Sigmoid colon (tissue), 7 donors: Measurements from ENCODE around the gene RSBN1L. TPM values are rescaled to one million over a fixed set of nuclear protein-coding genes. Genes with fewer than 3 reads are reported as not detected.
"Not testable (repeated sequence)": the region's sequence is repeated elsewhere in the genome, so short reads cannot be mapped to it uniquely, and the experiment has no call there.

Experiments
- DNase-seq: peaks from one replicate; pipeline ENCODE4 v3.0.0-alpha.2; 2019
- H3K27ac ChIP-seq, 4 donors: fragments of 200-600 bp; sonication (generic); one replicate each; pipeline ENCODE4 v1.5.1; 2016 to 2019; ENCODE audit warnings: mild to moderate bottlenecking in 1 of 4
- H3K27me3 ChIP-seq, 3 donors: fragments of 200-600 bp; sonication (generic); one replicate each; pipeline ENCODE4 v1.5.1; 2019; ENCODE audit warnings: mild to moderate bottlenecking in 1 of 3
- H3K36me3 ChIP-seq, 4 donors: fragments of 200-600 bp; sonication (generic); one replicate each; pipeline ENCODE4 v1.5.1; 2016 to 2019
- H3K4me1 ChIP-seq, 4 donors: fragments of 200-600 bp; sonication (generic); one replicate each; pipeline ENCODE4 v1.5.1; 2017 to 2019
- H3K4me3 ChIP-seq, 4 donors: fragments of 200-600 bp; sonication (generic); one replicate each; pipeline ENCODE4 v1.5.1; 2017 to 2019; ENCODE audit warnings: mild to moderate bottlenecking in 2 of 4, moderate library complexity in 1 of 4
- H3K9me3 ChIP-seq, 4 donors: fragments of 200-600 bp in 3 of 4; sonication (generic) in 3 of 4; one replicate each; pipeline versions ENCODE4 v1.5.1 to v1.6.1; 2013 to 2019
- CTCF ChIP-seq, 4 experiments: fragments of 450-650 bp in 3 of 4; fragments of 200-600 bp in 1 of 4; IDR thresholded peaks; one replicate each; pipeline ENCODE4 v1.5.1; 2016 to 2019; ENCODE audit warnings: antibody characterized with exemption in 4 of 4, mild to moderate bottlenecking in 3 of 4, moderate library complexity in 2 of 4
- EP300 ChIP-seq, 4 donors: sonication (generic); formaldehyde crosslinking; IDR thresholded peaks; one replicate each; pipeline ENCODE4 v1.6.1; 2017; ENCODE audit warnings: antibody characterized with exemption in 4 of 4
- POLR2A ChIP-seq, 2 donors: fragments of 450-650 bp; IDR thresholded peaks; one replicate each; pipeline ENCODE4 v1.6.1; 2016; ENCODE audit warnings: antibody characterized with exemption in 2 of 2, mild to moderate bottlenecking in 2 of 2, moderate library complexity in 2 of 2
- POLR2AphosphoS5 ChIP-seq, 4 donors: sonication (generic); formaldehyde crosslinking; IDR thresholded peaks; one replicate each; pipeline ENCODE4 v1.6.1; 2017; ENCODE audit warnings: antibody characterized with exemption in 4 of 4
- WGBS, 2 donors: extraction: QIAGEN DNeasy Blood & Tissue Kit; methylation state at CpG; one replicate each; pipeline ENCODE4 v1.1.7; 2013; 5-methylcytosine and 5-hydroxymethylcytosine counted together
- intact Hi-C: fragments of 100-400 bp; cut with DNase I; formaldehyde crosslinking; loops from one replicate; pipeline ENCODE4 v1.15.1; 2023
- polyA plus RNA-seq, 3 donors: library from polyadenylated mRNA; stranded (reverse); fragments of 200-250 nt; gene quantifications; one replicate each; pipeline ENCODE4 v1.2.3, GENCODE V29; 2013
- total RNA-seq, 4 donors: library from RNA; depleted of rRNA; stranded (reverse); fragments of >200 nt; gene quantifications; one replicate each; pipeline ENCODE4 v1.1.0, GENCODE V29; 2016
- donor health status: healthy with polysubstance abuse.
- donor health status: Bipolar disorder and iron deficiency.
- donor health status: healthy.

The RSBN1L gene
- total and polyA plus RNA-seq, 7 donors, result 6.0 to 50.4 (median 29.3) TPM

DNA sequence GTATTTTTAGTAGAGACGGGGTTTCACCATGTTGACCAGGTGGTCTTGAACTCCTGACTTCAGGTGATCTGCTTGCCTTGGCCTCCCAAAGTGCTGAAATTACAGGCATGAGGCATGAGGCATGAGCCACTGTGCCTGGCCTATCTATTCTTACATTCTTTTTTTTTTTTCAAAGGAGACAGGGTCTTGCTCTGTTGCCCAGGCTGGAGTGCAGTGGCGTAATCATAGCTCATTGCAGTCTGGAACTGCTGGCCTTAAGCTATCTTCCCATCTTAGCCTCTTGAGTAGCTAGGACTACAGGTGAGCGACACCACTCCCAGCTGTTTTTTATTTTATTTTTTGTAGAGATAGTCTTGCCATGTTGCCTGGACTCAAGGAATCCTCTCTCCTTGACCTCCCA lies 20.5 kb downstream of the RSBN1L start:
- H3K9me3 ChIP-seq, result no peaks in the 10 kb centered on the region
- no peaks in the 10 kb centered on the region for H3K27me3 ChIP-seq
- intact Hi-C loops, result no loop called here
- no peak for DNase-seq
- H3K36me3 ChIP-seq, result no peaks in the 10 kb centered on the region
- H3K27ac ChIP-seq, result no peak overlapping the region
- WGBS, 2 donors, result 97 to 100% methylated on average over 3 of the region's 3 CpGs
- no peak overlapping the region for H3K4me3 ChIP-seq
- no peak for TF ChIP-seq EP300 (IDR thresholded peaks at IDR 0.05)
- no peak for TF ChIP-seq CTCF (IDR thresholded peaks at IDR 0.05)
- peaks cover 0 to 68% (median 31%) of the 10 kb centered on the region in 4 donors for H3K4me1 ChIP-seq

DNA sequence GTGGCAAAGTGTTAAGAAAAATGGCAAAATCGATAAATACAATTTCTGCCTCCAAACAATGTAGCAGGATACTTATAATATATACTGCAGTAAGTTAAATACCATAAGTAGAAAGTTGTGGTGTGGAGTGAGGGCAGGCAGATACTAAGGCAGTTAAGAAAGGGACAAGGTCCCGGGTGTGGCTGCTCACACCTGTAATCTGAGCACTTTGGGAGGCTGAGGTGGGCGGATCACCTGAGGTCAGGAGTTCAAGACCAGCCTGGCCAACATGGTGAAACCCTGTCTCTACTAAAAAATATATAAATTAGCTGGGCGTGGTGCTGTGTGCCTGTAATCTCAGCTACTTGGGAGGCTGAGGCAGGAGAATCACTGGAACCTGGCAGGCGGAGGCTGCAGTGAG lies 21.3 kb downstream of the RSBN1L start:
- H3K27ac ChIP-seq, H3K4me3 ChIP-seq, DNase-seq, intact Hi-C loops, H3K36me3 ChIP-seq, H3K9me3 ChIP-seq, H3K27me3 ChIP-seq: not testable (repeated sequence)
- H3K4me1 ChIP-seq, result peaks cover 0 to 71% (median 35%) of the 10 kb centered on the region in 4 donors
- WGBS, 2 donors, result 71 to 92% methylated on average over 5 of the region's 5 CpGs

DNA sequence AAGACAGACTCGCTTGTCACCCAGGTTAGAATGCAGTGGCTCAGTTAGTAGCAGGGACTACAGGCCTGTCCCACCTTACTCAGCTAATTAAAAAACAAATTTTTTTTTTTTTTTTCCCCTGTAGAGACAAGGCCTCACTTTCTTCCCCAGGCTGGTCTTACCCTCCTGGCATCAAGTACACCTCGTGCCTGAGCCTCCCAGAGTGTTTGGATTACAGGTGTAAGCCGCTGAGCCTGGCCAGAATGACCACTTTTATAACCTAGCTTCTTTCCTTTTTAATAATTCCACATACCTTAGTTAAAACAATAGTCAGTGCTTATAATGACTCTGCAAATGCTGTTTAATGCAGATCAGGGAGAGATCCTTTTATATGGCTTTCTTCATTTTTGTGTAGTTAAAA lies 31.3 kb downstream of the RSBN1L start:
- H3K36me3 ChIP-seq, result no peaks in the 10 kb centered on the region
- no peaks in the 10 kb centered on the region for H3K27me3 ChIP-seq
- no peak overlapping the region for H3K4me3 ChIP-seq
- 49 to 77% methylated on average over 3 of the region's 3 CpGs for whole genome bisulfite sequencing, 2 donors
- no peaks in the 10 kb centered on the region for H3K9me3 ChIP-seq
- H3K27ac ChIP-seq, result peak overlapping the region; percentile 39 to 78 (median 61)
- no peak for TF ChIP-seq EP300 (IDR thresholded peaks at IDR 0.05)
- no peak for TF ChIP-seq POLR2AphosphoS5 (IDR thresholded peaks at IDR 0.05)
- no peak for TF ChIP-seq CTCF (IDR thresholded peaks at IDR 0.05)
- TF ChIP-seq POLR2A (IDR thresholded peaks at IDR 0.05), result no peak
- DNase-seq, result no peak
- intact Hi-C loops, result no loop called here
- peaks cover 0 to 52% (median 48%) of the 10 kb centered on the region in 4 donors for H3K4me1 ChIP-seq

- intact Hi-C loops, result no loop called here
- no peak for DNase-seq
These were observed 31.9 kb downstream of the RSBN1L start for GRCh38 chr7:77727936-77728701.

More at GRCh38 chr7:77727936-77728701, 31.9 kb downstream of the RSBN1L start:
- Histone ChIP-seq H3K27me3 (no peaks in the 10 kb centered on the region), H3K9me3 (no peaks in the 10 kb centered on the region), H3K4me3 (peak overlapping the region in 2 of 4 donors; percentile 12 to 22), H3K36me3 (no peaks in the 10 kb centered on the region), H3K27ac (peak overlapping the region; percentile 39 to 78 (median 61)), H3K4me1 (peaks cover 0 to 46% (median 45%) of the 10 kb centered on the region in 4 donors)
- 43 to 50% methylated on average over 8 of the region's 8 CpGs for WGBS, 2 donors
- TF ChIP-seq CTCF (IDR thresholded peaks at IDR 0.05) (no peak), EP300 (IDR thresholded peaks at IDR 0.05) (no peak), POLR2A (IDR thresholded peaks at IDR 0.05) (no peak), POLR2AphosphoS5 (IDR thresholded peaks at IDR 0.05) (no peak)
